SK-N-SH (cell line): ENCODE results near the gene JAML. TPM values are rescaled to one million over a fixed set of nuclear protein-coding genes. Genes with fewer than 3 reads are reported as not detected.

Source experiments
- CTCF ChIA-PET: fragments of 300-600, 350-600 bp; formaldehyde crosslinking; extraction: SDS; loops from one replicate; lab custom pipeline; 2021; lab: Yijun Ruan, JAX
- POLR2A ChIA-PET: fragments of 350-600 bp; sonication (Branson Sonifier 250); formaldehyde crosslinking; extraction: SDS; loops from one replicate; lab custom pipeline; 2020; ENCODE audit warnings: antibody characterized with exemption, inconsistent platforms; lab: Yijun Ruan, JAX
- DNase-seq: peaks from one replicate; pipeline ENCODE4 v3.0.0; 2012
- H2AFZ ChIP-seq: fragments of 200-600 bp; sonication (generic); 2 replicates; pipeline ENCODE4 v1.8.1; 2016; ENCODE audit warnings: antibody characterized with exemption, mild to moderate bottlenecking, low read depth
- H3F3A ChIP-seq: fragments of 200-600 bp; sonication (generic); replicated peaks from 2 replicates; pipeline ENCODE3; 2016; ENCODE audit warnings: antibody characterized with exemption, mild to moderate bottlenecking; ENCODE audit not compliant: insufficient read depth
- H3K27ac ChIP-seq, 2 experiments: fragments of 200-500 bp in 1 of 2; fragments of 200-600 bp in 1 of 2; sonication (Bioruptor generic) in 1 of 2; sonication (generic), shearing (Covaris generic) in 1 of 2; 2 replicates each; pipeline versions ENCODE4 v1.5.1 to v1.6.1; 2014 to 2016; ENCODE audit warnings: low read depth in 2 of 2, inconsistent platforms in 1 of 2, low read length in 1 of 2, mild to moderate bottlenecking in 1 of 2, mixed read lengths in 1 of 2
- H3K27me3 ChIP-seq: fragments of 200-600 bp; sonication (generic), shearing (Covaris generic); 2 replicates; pipeline ENCODE4 v1.6.1; 2016; ENCODE audit warnings: mixed run types; ENCODE audit not compliant: insufficient read depth
- H3K36me3 ChIP-seq, 2 experiments: fragments of 200-500 bp in 1 of 2; fragments of 200-600 bp in 1 of 2; sonication (Bioruptor generic) in 1 of 2; sonication (generic) in 1 of 2; replicated peaks in 1 of 2; 2 replicates each; pipeline versions ENCODE3 to v1.5.1; 2014 to 2016; ENCODE audit warnings: low read length in 1 of 2, mild to moderate bottlenecking in 1 of 2; ENCODE audit not compliant: insufficient read depth in 2 of 2, control insufficient read depth in 1 of 2
- H3K4me1 ChIP-seq, 2 experiments: fragments of 200-500 bp in 1 of 2; fragments of 200-600 bp in 1 of 2; sonication (Bioruptor generic) in 1 of 2; sonication (generic), shearing (Covaris generic) in 1 of 2; 2 replicates each; pipeline versions ENCODE4 v1.5.1 to v1.6.1; 2014 to 2016; ENCODE audit warnings: low read depth in 1 of 2, low read length in 1 of 2, mixed run types in 1 of 2; ENCODE audit not compliant: insufficient read depth in 2 of 2, control insufficient read depth in 1 of 2
- H3K4me2 ChIP-seq: fragments of 200-600 bp; sonication (generic), shearing (Covaris generic); 2 replicates; pipeline ENCODE4 v1.6.1; 2017; ENCODE audit warnings: mixed run types
- H3K4me3 ChIP-seq, 2 experiments: fragments of 200-500 bp in 1 of 2; fragments of 200-600 bp in 1 of 2; sonication (Bioruptor generic) in 1 of 2; sonication (generic), shearing (Covaris generic) in 1 of 2; 2 replicates each; pipeline versions ENCODE4 v1.5.1 to v1.8.1; 2014 to 2016; ENCODE audit warnings: low read depth in 2 of 2, inconsistent platforms in 1 of 2, low read length in 1 of 2, mild to moderate bottlenecking in 1 of 2, mixed read lengths in 1 of 2, moderate library complexity in 1 of 2
- H3K79me2 ChIP-seq: fragments of 200-600 bp; sonication (generic); 2 replicates; pipeline ENCODE4 v1.8.1; 2017; ENCODE audit warnings: mild to moderate bottlenecking; ENCODE audit not compliant: insufficient read depth
- H3K9ac ChIP-seq: fragments of 200-600 bp; sonication (generic); 2 replicates; pipeline ENCODE4 v1.6.1; 2017; ENCODE audit warnings: mixed run types
- H3K9me2 ChIP-seq: fragments of 200-600 bp; sonication (generic); 2 replicates; pipeline ENCODE4 v1.6.1; 2017; ENCODE audit warnings: mixed run types
- H3K9me3 ChIP-seq: fragments of 200-600 bp; sonication (generic); 2 replicates; pipeline ENCODE4 v1.6.1; 2017; ENCODE audit warnings: mixed run types, mild to moderate bottlenecking, moderate library complexity
- H4K20me1 ChIP-seq: fragments of 200-600 bp; sonication (generic); 2 replicates; pipeline ENCODE4 v1.6.1; 2017; ENCODE audit warnings: mild to moderate bottlenecking, mixed run types; ENCODE audit not compliant: insufficient read depth
- CHD2 ChIP-seq: fragments of 150-350 bp; IDR thresholded peaks from 2 replicates; pipeline ENCODE4 v1.6.1; 2018; ENCODE audit warnings: low read length; ENCODE audit not compliant: partially characterized antibody
- CTCF ChIP-seq: fragments of 200-600 bp; sonication (generic); IDR thresholded peaks from 2 replicates; pipeline ENCODE4 v1.6.1; 2017; ENCODE audit warnings: antibody characterized with exemption, mild to moderate bottlenecking, moderate library complexity
- FOXJ3 ChIP-seq: sonication (generic); formaldehyde crosslinking; IDR thresholded peaks from 2 replicates; pipeline ENCODE4 v1.5.1; 2020; ENCODE audit warnings: mild to moderate bottlenecking, missing genetic modification reagents
- FOXM1 ChIP-seq: IDR thresholded peaks from 2 replicates; pipeline ENCODE4 v1.4.0; 2012; ENCODE audit warnings: low read depth, mild to moderate bottlenecking
- MAX ChIP-seq: IDR thresholded peaks from 2 replicates; pipeline ENCODE4 v1.4.0; 2012; ENCODE audit warnings: low read depth
- RAD21 ChIP-seq: IDR thresholded peaks from 2 replicates; pipeline ENCODE4 v1.6.1; 2012; ENCODE audit warnings: mild to moderate bottlenecking, low read length
- RFX5 ChIP-seq: IDR thresholded peaks from 2 replicates; pipeline ENCODE4 v1.6.1; 2012; ENCODE audit warnings: mild to moderate bottlenecking, improper control_type of control experiment, low read length
- RXRA ChIP-seq: IDR thresholded peaks from 2 replicates; pipeline ENCODE4 v1.4.0; 2012; ENCODE audit warnings: low read depth, mild to moderate bottlenecking, borderline replicate concordance
- SMC3 ChIP-seq: IDR thresholded peaks from 2 replicates; pipeline ENCODE4 v1.6.1; 2012; ENCODE audit warnings: low read depth, low read length, improper control_type of control experiment
- TCF12 ChIP-seq: IDR thresholded peaks from 2 replicates; pipeline ENCODE4 v1.4.0; 2012
- TEAD4 ChIP-seq: IDR thresholded peaks from 2 replicates; pipeline ENCODE4 v1.4.0; 2012; ENCODE audit warnings: mild to moderate bottlenecking, borderline replicate concordance; ENCODE audit not compliant: insufficient read depth
- USF2 ChIP-seq: fragments of 150-350 bp; IDR thresholded peaks from 2 replicates; pipeline ENCODE4 v1.6.1; 2017; ENCODE audit warnings: antibody characterized with exemption, low read length, low read depth, borderline replicate concordance
- WGBS: methylation state at CpG from one replicate; pipeline ENCODE4 v1.1.6; 2017; ENCODE audit warnings: low lambda C conversion rate; 5-methylcytosine and 5-hydroxymethylcytosine counted together
- polyA plus RNA-seq, 3 experiments: library from polyadenylated mRNA; depleted of rRNA; stranded (reverse); fragments of >200 nt; gene quantifications; 2 replicates each; pipeline ENCODE4 v1.2.3, GENCODE V29; 2012

Gene JAML
- polyA plus RNA-seq, 1 of the 3 experiments (the other 2 are of a cell fraction), result not detected

GRCh38 chr11:118156531-118157185 lies 68.2 kb downstream of the JAML start:
- DNase-seq, result peak; percentile 56
- peak overlapping the region; percentile 26; the same call in 1 of the 2 replicates for H3K4me2 ChIP-seq
- no peak overlapping the region for H2AFZ ChIP-seq
- ChIA-PET POLR2A (interaction anchor here (1.4 kb wide), 1 partner anchor 13 kb away, joined by 3 read pairs; no protein-coding TSS in a partner anchor), CTCF (interaction anchor here (0.8 to 6.0 kb wide), 9 partner anchors 10 to 197 kb away, joined by 3 to 84 read pairs (median 8); no protein-coding TSS in a partner anchor)
- H3K9me2 ChIP-seq, result no peaks in the 10 kb centered on the region
- 5% methylated on average over 14 of the region's 21 CpGs for WGBS
- peaks cover 0 to 16% of the 10 kb centered on the region in 2 experiments; a peak in 1 of 4 replicates for H3K4me1 ChIP-seq
- H3K36me3 ChIP-seq, result no peaks in the 10 kb centered on the region
- H4K20me1 ChIP-seq, result no peaks in the 10 kb centered on the region
- no peaks in the 10 kb centered on the region for H3K9me3 ChIP-seq
- no peak overlapping the region for H3K27ac ChIP-seq
- TF ChIP-seq RAD21 (no peak), USF2 (no peak), FOXM1 (no peak), MAX (no peak), FOXJ3 (CRISPR knock-in tag) (no peak), TCF12 (no peak), TEAD4 (no peak), CHD2 (no peak), RFX5 (no peak), SMC3 (no peak), RXRA (no peak), CTCF (no peak)
- no peaks in the 10 kb centered on the region for H3K79me2 ChIP-seq
- no peak overlapping the region for H3K9ac ChIP-seq
- no peaks in the 10 kb centered on the region for H3F3A ChIP-seq
- H3K27me3 ChIP-seq, result peaks cover 70% of the 10 kb centered on the region
- no peak overlapping the region; a peak in 1 of 4 replicates for H3K4me3 ChIP-seq
